HepG2 (cell line): ENCODE results near the gene ELOVL6. TPM values are rescaled to one million over a fixed set of nuclear protein-coding genes. Genes with fewer than 3 reads are reported as not detected.

Experiments used
- ADNP ChIP-seq: sonication (generic); formaldehyde crosslinking; IDR thresholded peaks from 2 replicates; pipeline ENCODE4 v1.4.0; 2020; ENCODE audit warnings: missing genetic modification reagents
- ARNTL ChIP-seq: sonication (generic); formaldehyde crosslinking; IDR thresholded peaks from 2 replicates; pipeline ENCODE4 v1.4.0; 2020; ENCODE audit warnings: mild to moderate bottlenecking, missing genetic modification reagents
- FOXC1 ChIP-seq: sonication (generic); formaldehyde crosslinking; IDR thresholded peaks from 2 replicates; pipeline ENCODE4 v1.8.0; 2022; ENCODE audit warnings: mild to moderate bottlenecking, missing genetic modification reagents, borderline replicate concordance
- GFI1 ChIP-seq: sonication (generic); formaldehyde crosslinking; IDR thresholded peaks from 2 replicates; pipeline ENCODE4 v1.5.0; 2020; ENCODE audit warnings: missing genetic modification reagents, mild to moderate bottlenecking, borderline replicate concordance
- HOXA9 ChIP-seq: sonication (generic); formaldehyde crosslinking; IDR thresholded peaks from 2 replicates; pipeline ENCODE4 v1.8.1; 2022; ENCODE audit warnings: missing genetic modification reagents, mild to moderate bottlenecking, moderate library complexity, borderline replicate concordance
- KLF15 ChIP-seq: sonication (generic); formaldehyde crosslinking; IDR thresholded peaks from 2 replicates; pipeline ENCODE4 v1.8.1; 2023; ENCODE audit warnings: borderline replicate concordance, mild to moderate bottlenecking, inconsistent platforms, missing genetic modification reagents, mixed read lengths
- KLF6 ChIP-seq: IDR thresholded peaks from 2 replicates; pipeline ENCODE4 v1.8.0; 2016; ENCODE audit warnings: missing biosample characterization, missing genetic modification reagents
- NFE2 ChIP-seq: sonication (generic); formaldehyde crosslinking; IDR thresholded peaks from 2 replicates; pipeline ENCODE4 v1.4.0; 2020; ENCODE audit warnings: missing genetic modification reagents
- NFE2L2 ChIP-seq: fragments of 150-350 bp; IDR thresholded peaks from 2 replicates; pipeline ENCODE4 v1.6.1; 2014; ENCODE audit warnings: low read length
- PHF21A ChIP-seq: sonication (generic); formaldehyde crosslinking; IDR thresholded peaks from 2 replicates; pipeline ENCODE4 v1.5.0; 2020; ENCODE audit warnings: mild to moderate bottlenecking, missing genetic modification reagents
- SP2 ChIP-seq: sonication (generic); formaldehyde crosslinking; IDR thresholded peaks from 2 replicates; pipeline ENCODE4 v1.5.1; 2020; ENCODE audit warnings: mild to moderate bottlenecking, missing genetic modification reagents
- ZFP82 ChIP-seq: sonication (generic); formaldehyde crosslinking; IDR thresholded peaks from 2 replicates; pipeline ENCODE4 v1.5.1; 2020; ENCODE audit warnings: mild to moderate bottlenecking, missing genetic modification reagents, borderline replicate concordance
- ZKSCAN8 ChIP-seq: IDR thresholded peaks from 2 replicates; pipeline ENCODE4 v1.6.1; 2016; ENCODE audit warnings: borderline replicate concordance, missing genetic modification reagents, missing compliant biosample characterization
- ZNF136 ChIP-seq: sonication (generic); formaldehyde crosslinking; IDR thresholded peaks from 2 replicates; pipeline ENCODE4 v1.8.1; 2022; ENCODE audit warnings: low read depth, mild to moderate bottlenecking, moderate library complexity, missing genetic modification reagents
- ZNF326 ChIP-seq: sonication (generic); formaldehyde crosslinking; IDR thresholded peaks from 2 replicates; pipeline ENCODE4 v1.4.0; 2020; ENCODE audit warnings: missing genetic modification reagents, borderline replicate concordance
- ZNF782 ChIP-seq: sonication (generic); formaldehyde crosslinking; IDR thresholded peaks from 2 replicates; pipeline ENCODE4 v1.4.0; 2020; ENCODE audit warnings: missing genetic modification reagents, mild to moderate bottlenecking, borderline replicate concordance
- ZNF816 ChIP-seq: sonication (generic); formaldehyde crosslinking; IDR thresholded peaks from 2 replicates; pipeline ENCODE4 v1.8.0; 2022; ENCODE audit warnings: missing genetic modification reagents, mild to moderate bottlenecking, borderline replicate concordance
- polyA plus RNA-seq, 8 experiments: library from polyadenylated mRNA; depleted of rRNA in 3 of 8; stranded (reverse) in 7 of 8; unstranded in 1 of 8; fragments of >200 nt; fragmentation: Illumina TruSeq in 4 of 8; extraction: Trizol in 4 of 8; gene quantifications; 2 replicates each; pipeline versions ENCODE4 v1.2.1 to v1.2.3, GENCODE V29; 2011 to 2016; ENCODE audit warnings: low read depth in 4 of 8, missing spikeins in 1 of 8, mixed read lengths in 1 of 8; ENCODE audit not compliant: insufficient read depth in 1 of 8
- total RNA-seq, 5 experiments: library from RNA; depleted of rRNA; stranded (reverse); fragments of >200 nt; fragmentation: Illumina TruSeq; extraction: Trizol; gene quantifications; 2 replicates each; pipeline ENCODE4 v1.2.3, GENCODE V29; 2016; ENCODE audit warnings: low read depth in 1 of 5
- TF ChIP-seq, protein P1 (sequence below): IDR thresholded peaks from 2 replicates; pipeline ENCODE4 v1.6.1; 2016; ENCODE audit warnings: low read depth, missing genetic modification reagents, missing compliant biosample characterization
- TF ChIP-seq, protein P2 (sequence below): sonication (generic); formaldehyde crosslinking; IDR thresholded peaks from 2 replicates; pipeline ENCODE4 v1.4.0; 2020; ENCODE audit warnings: missing genetic modification reagents
- TF ChIP-seq, protein P3 (sequence below): IDR thresholded peaks from 2 replicates; pipeline ENCODE4 v1.6.1; 2016; ENCODE audit warnings: mild to moderate bottlenecking, missing biosample characterization, missing genetic modification reagents

Gene ELOVL6
- total and polyA plus RNA-seq, 2 of the 13 experiments (the other 11 are each of a cell fraction or from before 2014, with no cell fraction given) = 14.1 to 23.2 TPM

DNA sequence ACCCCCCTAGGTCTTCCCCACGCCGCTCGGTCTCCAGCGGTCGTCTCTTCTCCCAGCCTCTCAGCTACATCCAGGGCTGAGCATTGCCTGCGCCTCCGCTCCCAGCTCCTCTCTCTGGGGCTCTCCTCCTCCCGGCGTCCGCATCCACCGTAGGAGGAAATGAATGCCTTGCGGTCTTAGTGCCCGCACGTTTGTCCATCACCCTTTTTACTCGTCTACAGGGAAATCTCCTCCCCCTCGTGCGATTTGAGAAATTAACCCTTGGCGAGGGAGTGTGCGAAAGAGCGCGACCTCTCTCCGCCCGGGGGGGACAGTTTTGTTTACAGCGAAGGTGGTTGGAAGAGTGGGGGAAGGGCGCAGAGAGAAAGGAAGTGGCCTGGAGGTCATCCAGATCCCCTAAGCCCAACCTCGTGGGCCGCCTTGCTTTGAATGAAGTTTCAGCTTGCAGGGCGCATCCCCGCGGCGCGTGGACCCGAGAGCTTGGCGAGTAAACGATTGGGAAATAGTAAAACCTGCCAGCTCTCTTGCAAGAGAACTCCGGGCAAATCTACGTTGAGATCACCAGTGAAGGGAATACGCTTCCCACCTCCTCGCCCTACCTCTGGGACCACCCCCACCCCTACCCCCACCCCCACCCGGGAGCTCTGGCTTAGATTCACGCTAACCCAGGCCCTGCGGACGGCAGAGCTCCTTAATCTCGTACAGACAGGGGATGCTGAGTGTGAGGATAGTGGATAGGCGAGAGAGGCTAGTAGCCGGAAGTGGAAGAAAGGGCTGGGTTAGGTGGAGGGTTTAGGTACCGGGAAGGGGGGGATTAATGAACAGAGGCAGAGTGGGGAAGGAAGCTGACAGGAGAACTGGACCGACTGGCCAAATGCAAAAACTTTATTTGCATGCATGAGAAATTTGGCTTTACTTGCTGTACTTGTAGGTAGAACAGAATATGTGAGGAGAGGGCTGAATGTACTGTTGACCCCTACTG lies at the start of gene ELOVL6 (continued):
- TF ChIP-seq ADNP (no peak), GFI1 (CRISPR knock-in tag) (no peak; the same call in 1 of the 2 replicates), SP2 (CRISPR knock-in tag) (no peak), FOXC1 (CRISPR knock-in tag) (peak; percentile 36; the same call in 1 of the 2 replicates), HOXA9 (CRISPR knock-in tag) (0 out of 2 replicates have a peak, but pooled peaks have one; percentile 40), PHF21A (CRISPR knock-in tag) (peak; percentile 75), KLF15 (no peak), ZNF782 (CRISPR knock-in tag) (no peak), ZFP82 (CRISPR knock-in tag) (no peak), ZNF326 (CRISPR knock-in tag) (no peak), ZKSCAN8 (CRISPR knock-in tag) (peak; percentile 22; the same call in 1 of the 2 replicates), NFE2L2 (no peak), NFE2 (CRISPR knock-in tag) (no peak), ZNF816 (CRISPR knock-in tag) (no peak), ARNTL (0 out of 2 replicates have a peak, but pooled peaks have one; percentile 57), ZNF136 (CRISPR knock-in tag) (no peak), KLF6 (CRISPR knock-in tag) (peak; percentile 59)
- TF ChIP-seq, protein P1, sequence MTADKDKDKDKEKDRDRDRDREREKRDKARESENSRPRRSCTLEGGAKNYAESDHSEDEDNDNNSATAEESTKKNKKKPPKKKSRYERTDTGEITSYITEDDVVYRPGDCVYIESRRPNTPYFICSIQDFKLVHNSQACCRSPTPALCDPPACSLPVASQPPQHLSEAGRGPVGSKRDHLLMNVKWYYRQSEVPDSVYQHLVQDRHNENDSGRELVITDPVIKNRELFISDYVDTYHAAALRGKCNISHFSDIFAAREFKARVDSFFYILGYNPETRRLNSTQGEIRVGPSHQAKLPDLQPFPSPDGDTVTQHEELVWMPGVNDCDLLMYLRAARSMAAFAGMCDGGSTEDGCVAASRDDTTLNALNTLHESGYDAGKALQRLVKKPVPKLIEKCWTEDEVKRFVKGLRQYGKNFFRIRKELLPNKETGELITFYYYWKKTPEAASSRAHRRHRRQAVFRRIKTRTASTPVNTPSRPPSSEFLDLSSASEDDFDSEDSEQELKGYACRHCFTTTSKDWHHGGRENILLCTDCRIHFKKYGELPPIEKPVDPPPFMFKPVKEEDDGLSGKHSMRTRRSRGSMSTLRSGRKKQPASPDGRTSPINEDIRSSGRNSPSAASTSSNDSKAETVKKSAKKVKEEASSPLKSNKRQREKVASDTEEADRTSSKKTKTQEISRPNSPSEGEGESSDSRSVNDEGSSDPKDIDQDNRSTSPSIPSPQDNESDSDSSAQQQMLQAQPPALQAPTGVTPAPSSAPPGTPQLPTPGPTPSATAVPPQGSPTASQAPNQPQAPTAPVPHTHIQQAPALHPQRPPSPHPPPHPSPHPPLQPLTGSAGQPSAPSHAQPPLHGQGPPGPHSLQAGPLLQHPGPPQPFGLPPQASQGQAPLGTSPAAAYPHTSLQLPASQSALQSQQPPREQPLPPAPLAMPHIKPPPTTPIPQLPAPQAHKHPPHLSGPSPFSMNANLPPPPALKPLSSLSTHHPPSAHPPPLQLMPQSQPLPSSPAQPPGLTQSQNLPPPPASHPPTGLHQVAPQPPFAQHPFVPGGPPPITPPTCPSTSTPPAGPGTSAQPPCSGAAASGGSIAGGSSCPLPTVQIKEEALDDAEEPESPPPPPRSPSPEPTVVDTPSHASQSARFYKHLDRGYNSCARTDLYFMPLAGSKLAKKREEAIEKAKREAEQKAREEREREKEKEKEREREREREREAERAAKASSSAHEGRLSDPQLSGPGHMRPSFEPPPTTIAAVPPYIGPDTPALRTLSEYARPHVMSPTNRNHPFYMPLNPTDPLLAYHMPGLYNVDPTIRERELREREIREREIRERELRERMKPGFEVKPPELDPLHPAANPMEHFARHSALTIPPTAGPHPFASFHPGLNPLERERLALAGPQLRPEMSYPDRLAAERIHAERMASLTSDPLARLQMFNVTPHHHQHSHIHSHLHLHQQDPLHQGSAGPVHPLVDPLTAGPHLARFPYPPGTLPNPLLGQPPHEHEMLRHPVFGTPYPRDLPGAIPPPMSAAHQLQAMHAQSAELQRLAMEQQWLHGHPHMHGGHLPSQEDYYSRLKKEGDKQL (CRISPR knock-in tag) = no peak
- TF ChIP-seq, protein P2, sequence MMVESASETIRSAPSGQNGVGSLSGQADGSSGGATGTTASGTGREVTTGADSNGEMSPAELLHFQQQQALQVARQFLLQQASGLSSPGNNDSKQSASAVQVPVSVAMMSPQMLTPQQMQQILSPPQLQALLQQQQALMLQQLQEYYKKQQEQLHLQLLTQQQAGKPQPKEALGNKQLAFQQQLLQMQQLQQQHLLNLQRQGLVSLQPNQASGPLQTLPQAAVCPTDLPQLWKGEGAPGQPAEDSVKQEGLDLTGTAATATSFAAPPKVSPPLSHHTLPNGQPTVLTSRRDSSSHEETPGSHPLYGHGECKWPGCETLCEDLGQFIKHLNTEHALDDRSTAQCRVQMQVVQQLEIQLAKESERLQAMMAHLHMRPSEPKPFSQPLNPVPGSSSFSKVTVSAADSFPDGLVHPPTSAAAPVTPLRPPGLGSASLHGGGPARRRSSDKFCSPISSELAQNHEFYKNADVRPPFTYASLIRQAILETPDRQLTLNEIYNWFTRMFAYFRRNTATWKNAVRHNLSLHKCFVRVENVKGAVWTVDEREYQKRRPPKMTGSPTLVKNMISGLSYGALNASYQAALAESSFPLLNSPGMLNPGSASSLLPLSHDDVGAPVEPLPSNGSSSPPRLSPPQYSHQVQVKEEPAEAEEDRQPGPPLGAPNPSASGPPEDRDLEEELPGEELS (CRISPR knock-in tag) = peak; percentile 92
- TF ChIP-seq, protein P3, sequence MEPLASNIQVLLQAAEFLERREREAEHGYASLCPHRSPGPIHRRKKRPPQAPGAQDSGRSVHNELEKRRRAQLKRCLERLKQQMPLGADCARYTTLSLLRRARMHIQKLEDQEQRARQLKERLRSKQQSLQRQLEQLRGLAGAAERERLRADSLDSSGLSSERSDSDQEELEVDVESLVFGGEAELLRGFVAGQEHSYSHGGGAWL (CRISPR knock-in tag) = peak; percentile 66; the same call in 1 of the 2 replicates
